Bronchial epithelial cell (primary cell): ENCODE results near the gene POGLUT2. TPM values are rescaled to one million over a fixed set of nuclear protein-coding genes. Genes with fewer than 3 reads are reported as not detected.

Experiments
- DNase-seq: peaks from one replicate; pipeline ENCODE4 v3.0.0-alpha.2; 2010; ENCODE audit warnings: low read depth
- FAIRE-seq: peaks from 2 replicates; lab custom pipeline; 2011; peaks lifted over from hg19 to GRCh38; lab: Jason Lieb, UNC
- H3K27me3 ChIP-seq: 2 replicates; pipeline ENCODE4 v1.5.1; 2011; ENCODE audit warnings: low read length; ENCODE audit not compliant: control insufficient read depth, insufficient read depth
- H3K36me3 ChIP-seq: 2 replicates; pipeline ENCODE4 v1.5.1; 2011; ENCODE audit warnings: low read length; ENCODE audit not compliant: control insufficient read depth, insufficient read depth
- H3K4me3 ChIP-seq: 2 replicates; pipeline ENCODE4 v1.5.1; 2011; ENCODE audit warnings: mild to moderate bottlenecking, low read depth, low read length, control low read depth
- CTCF ChIP-seq: IDR thresholded peaks from 2 replicates; pipeline ENCODE4 v1.5.1; 2011; ENCODE audit warnings: mild to moderate bottlenecking, moderate library complexity, low read length, control low read depth, inconsistent platforms; ENCODE audit not compliant: insufficient read depth, severe bottlenecking
- total RNA-seq: library from RNA; depleted of rRNA; stranded (reverse); fragments of >200 nt; gene quantifications from 2 replicates; pipeline ENCODE4 v1.2.1, GENCODE V29; 2014

The POGLUT2 gene
- total RNA-seq, 1 donor from 2014 or later: 6.1 TPM

GRCh38 chr13:102770435-102770834 lies 28.3 kb downstream of the POGLUT2 start:
- DNase-seq: no peak
- no peak for TF ChIP-seq CTCF
- FAIRE-seq: no peak
- Histone ChIP-seq H3K36me3 (no peaks in the 10 kb centered on the region), H3K27me3 (no peaks in the 10 kb centered on the region), H3K4me3 (no peak overlapping the region)

- H3K27me3 ChIP-seq: no peaks in the 10 kb centered on the region
- no peaks in the 10 kb centered on the region for H3K36me3 ChIP-seq
- no peak for TF ChIP-seq CTCF
- DNase-seq: peak; percentile 21
- no peak overlapping the region for H3K4me3 ChIP-seq
- no peak for FAIRE-seq
Observed at GRCh38 chr13:102769679-102770078, 29.1 kb downstream of the POGLUT2 start.

- H3K36me3 ChIP-seq: no peaks in the 10 kb centered on the region
- H3K4me3 ChIP-seq: no peak overlapping the region
- DNase-seq (no peak), FAIRE-seq (no peak)
- TF ChIP-seq CTCF: no peak
- H3K27me3 ChIP-seq: no peaks in the 10 kb centered on the region
Observed at GRCh38 chr13:102768909-102769308, 29.9 kb downstream of the POGLUT2 start.

- Histone ChIP-seq H3K36me3 (no peaks in the 10 kb centered on the region), H3K27me3 (no peaks in the 10 kb centered on the region), H3K4me3 (no peak overlapping the region)
- TF ChIP-seq CTCF: no peak
- DNase-seq: no peak
- no peak for FAIRE-seq
Observed at GRCh38 chr13:102763741-102764140, 35.0 kb downstream of the POGLUT2 start.

GRCh38 chr13:102761071-102761470 lies 37.7 kb downstream of the POGLUT2 start:
- Histone ChIP-seq H3K36me3 (no peaks in the 10 kb centered on the region), H3K4me3 (no peak overlapping the region), H3K27me3 (no peaks in the 10 kb centered on the region)
- FAIRE-seq (no peak), DNase-seq (no peak)
- TF ChIP-seq CTCF: no peak

GRCh38 chr13:102758842-102759241 lies 39.9 kb downstream of the POGLUT2 start:
- H3K27me3 ChIP-seq: no peaks in the 10 kb centered on the region
- no peak for FAIRE-seq
- no peak for TF ChIP-seq CTCF

More at GRCh38 chr13:102758842-102759241, 39.9 kb downstream of the POGLUT2 start:
- H3K36me3 ChIP-seq: no peaks in the 10 kb centered on the region
- no peak for DNase-seq
- H3K4me3 ChIP-seq: no peak overlapping the region
